HG03060 (cell line): ENCODE measurements around the gene LASP1NB.
"Not testable (repeated sequence)": the region's sequence is repeated elsewhere in the genome, so short reads cannot be mapped to it uniquely, and the experiment has no call there.

Experiments
- ATAC-seq: cut with Tn5 transposase; IDR thresholded peaks from one replicate; pipeline ENCODE4 v1.9.1; 2021; ENCODE audit warnings: low read depth, moderate number of reproducible peaks; ENCODE audit not compliant: unreplicated experiment

Gene LASP1NB

GRCh38 chr17:38916771-38917170 lies 8.6 kb upstream of the LASP1NB start:
- ATAC-seq, result no peak

- no peak for ATAC-seq
Observed at GRCh38 chr17:38917259-38917658, 8.2 kb upstream of the LASP1NB start.

GRCh38 chr17:38918129-38918913 lies 7.1 kb upstream of the LASP1NB start:
- ATAC-seq, result no peak

- no peak for ATAC-seq
Observed at GRCh38 chr17:38918916-38919315, 6.5 kb upstream of the LASP1NB start.

GRCh38 chr17:38919316-38920078 lies 5.9 kb upstream of the LASP1NB start:
- no peak for ATAC-seq

GRCh38 chr17:38920374-38921291 lies 4.8 kb upstream of the LASP1NB start:
- no peak for ATAC-seq

GRCh38 chr17:38921756-38922411 lies 3.5 kb upstream of the LASP1NB start:
- no peak for ATAC-seq

GRCh38 chr17:38922538-38923297 lies 2.7 kb upstream of the LASP1NB start:
- ATAC-seq, result no peak

GRCh38 chr17:38926293-38927070 lies 1.1 kb downstream of the LASP1NB start:
- ATAC-seq, result no peak

- ATAC-seq, result not testable (repeated sequence)
Observed at GRCh38 chr17:38930782-38931181, 5.4 kb downstream of the LASP1NB start.

GRCh38 chr17:38933962-38934361 lies 8.5 kb downstream of the LASP1NB start:
- not testable (repeated sequence) for ATAC-seq

GRCh38 chr17:38939987-38940386 lies 14.6 kb downstream of the LASP1NB start:
- no peak for ATAC-seq

GRCh38 chr17:38940404-38940803 lies 15.0 kb downstream of the LASP1NB start:
- ATAC-seq, result no peak

- no peak for ATAC-seq
Observed at GRCh38 chr17:38942696-38943334, 17.4 kb downstream of the LASP1NB start.

- ATAC-seq, result no peak
Observed at GRCh38 chr17:38943607-38944006, 18.2 kb downstream of the LASP1NB start.

GRCh38 chr17:38947189-38947588 lies 21.8 kb downstream of the LASP1NB start:
- no peak for ATAC-seq

- not testable (repeated sequence) for ATAC-seq
Observed at GRCh38 chr17:38953800-38954199, 28.4 kb downstream of the LASP1NB start.

- no peak for ATAC-seq
Observed at GRCh38 chr17:38958326-38958725, 32.9 kb downstream of the LASP1NB start.
